IPS-15b (cell line): ENCODE data around the gene CLCA4.

Source experiments
- H3K27me3 ChIP-seq: one replicate; pipeline ENCODE4 v1.6.1; 2013; ENCODE audit warnings: low read length; ENCODE audit not compliant: control insufficient read depth, insufficient read depth
- H3K36me3 ChIP-seq: one replicate; pipeline ENCODE4 v1.6.1; 2013; ENCODE audit warnings: low read length; ENCODE audit not compliant: control insufficient read depth, insufficient read depth
- H3K4me1 ChIP-seq: one replicate; pipeline ENCODE4 v1.6.1; 2013; ENCODE audit warnings: mild to moderate bottlenecking, low read length; ENCODE audit not compliant: control insufficient read depth, insufficient read depth
- H3K4me3 ChIP-seq: one replicate; pipeline ENCODE4 v1.5.1; 2013; ENCODE audit warnings: low read depth, low read length
- H3K9ac ChIP-seq: one replicate; pipeline ENCODE4 v1.6.1; 2013; ENCODE audit warnings: low read depth, mild to moderate bottlenecking, low read length
- H3K9me3 ChIP-seq: one replicate; pipeline ENCODE4 v1.6.1; 2013; ENCODE audit warnings: mild to moderate bottlenecking, low read length; ENCODE audit not compliant: control insufficient read depth, insufficient read depth

The CLCA4 gene

GRCh38 chr1:86621286-86621685 lies 74.4 kb downstream of the CLCA4 start:
- Histone ChIP-seq H3K4me3 (no peak overlapping the region), H3K9me3 (no peaks in the 10 kb centered on the region)

More at GRCh38 chr1:86621286-86621685, 74.4 kb downstream of the CLCA4 start:
- Histone ChIP-seq H3K9ac (no peak overlapping the region), H3K36me3 (no peaks in the 10 kb centered on the region), H3K27me3 (no peaks in the 10 kb centered on the region), H3K4me1 (no peaks in the 10 kb centered on the region)
